HepG2 (cell line): ENCODE results near the gene TMCC2. TPM values are rescaled to one million over a fixed set of nuclear protein-coding genes. Genes with fewer than 3 reads are reported as not detected.
A peak's percentile ranks its signal among the peaks of the same experiment; 100 is the strongest.

Experiments
- ATF2 ChIP-seq: sonication (generic); formaldehyde crosslinking; IDR thresholded peaks from 2 replicates; pipeline ENCODE4 v1.4.0; 2020; ENCODE audit warnings: missing genetic modification reagents
- ETV6 ChIP-seq: sonication (generic); formaldehyde crosslinking; conservative IDR thresholded peaks from 2 replicates; pipeline ENCODE4 v1.4.0; 2020; ENCODE audit warnings: missing genetic modification reagents
- GPN1 ChIP-seq: sonication (generic); formaldehyde crosslinking; IDR thresholded peaks from 2 replicates; pipeline ENCODE4 v1.5.1; 2020; ENCODE audit warnings: missing genetic modification reagents, borderline replicate concordance
- HNF1A ChIP-seq, 2 experiments: sonication (generic) in 1 of 2; formaldehyde crosslinking in 1 of 2; IDR thresholded peaks; 2 replicates each; pipeline versions ENCODE4 v1.4.0 to v1.6.1; 2016 to 2020; ENCODE audit warnings: borderline replicate concordance in 1 of 2, low read depth in 1 of 2, mild to moderate bottlenecking in 1 of 2, missing genetic modification reagents in 1 of 2
- MBNL3 ChIP-seq: fragments of 250-450 bp; sonication (Bioruptor Pico); conservative IDR thresholded peaks from 2 replicates; pipeline ENCODE4 v1.8.0; 2022; ENCODE audit warnings: mild to moderate bottlenecking, inconsistent platforms
- MIER2 ChIP-seq: IDR thresholded peaks from 2 replicates; pipeline ENCODE4 v1.6.1; 2016; ENCODE audit warnings: missing biosample characterization, missing genetic modification reagents
- NFE2L1 ChIP-seq: sonication (generic); formaldehyde crosslinking; IDR thresholded peaks from 2 replicates; pipeline ENCODE4 v1.4.0; 2020; ENCODE audit warnings: missing genetic modification reagents, mild to moderate bottlenecking, borderline replicate concordance
- PHB2 ChIP-seq: fragments of 450-650 bp; IDR thresholded peaks from 2 replicates; pipeline ENCODE4 v1.6.1; 2018; ENCODE audit not compliant: partially characterized antibody
- SAFB2 ChIP-seq: sonication (generic); formaldehyde crosslinking; IDR thresholded peaks from 2 replicates; pipeline ENCODE4 v1.5.1; 2020; ENCODE audit warnings: missing genetic modification reagents, low read depth, mild to moderate bottlenecking, borderline replicate concordance
- SNRNP70 ChIP-seq: fragments of 200-400 bp; formaldehyde crosslinking; IDR thresholded peaks from 2 replicates; pipeline ENCODE4 v1.6.1; 2017; ENCODE audit warnings: mild to moderate bottlenecking, low read depth, low read length, moderate library complexity
- THAP8 ChIP-seq: sonication (generic); formaldehyde crosslinking; IDR thresholded peaks from 2 replicates; pipeline ENCODE4 v1.5.1; 2020; ENCODE audit warnings: missing genetic modification reagents, mild to moderate bottlenecking, borderline replicate concordance
- TRIM24 ChIP-seq: sonication (generic); formaldehyde crosslinking; IDR thresholded peaks from 2 replicates; pipeline ENCODE4 v1.8.0; 2022; ENCODE audit warnings: mild to moderate bottlenecking, missing genetic modification reagents
- ZNF224 ChIP-seq: sonication (generic); formaldehyde crosslinking; IDR thresholded peaks from 2 replicates; pipeline ENCODE4 v1.5.0; 2020; ENCODE audit warnings: mild to moderate bottlenecking, missing genetic modification reagents
- ZNF510 ChIP-seq: sonication (generic); formaldehyde crosslinking; IDR thresholded peaks from 2 replicates; pipeline ENCODE4 v1.4.0; 2020; ENCODE audit warnings: low read depth, mild to moderate bottlenecking, missing genetic modification reagents
- ZNF776 ChIP-seq: sonication (generic); formaldehyde crosslinking; IDR thresholded peaks from 2 replicates; pipeline ENCODE4 v1.4.0; 2020; ENCODE audit warnings: mild to moderate bottlenecking, missing genetic modification reagents
- polyA plus RNA-seq, 8 experiments: library from polyadenylated mRNA; depleted of rRNA in 3 of 8; stranded (reverse) in 7 of 8; unstranded in 1 of 8; fragments of >200 nt; fragmentation: Illumina TruSeq in 4 of 8; extraction: Trizol in 4 of 8; gene quantifications; 2 replicates each; pipeline versions ENCODE4 v1.2.1 to v1.2.3, GENCODE V29; 2011 to 2016; ENCODE audit warnings: low read depth in 4 of 8, missing spikeins in 1 of 8, mixed read lengths in 1 of 8; ENCODE audit not compliant: insufficient read depth in 1 of 8
- total RNA-seq, 5 experiments: library from RNA; depleted of rRNA; stranded (reverse); fragments of >200 nt; fragmentation: Illumina TruSeq; extraction: Trizol; gene quantifications; 2 replicates each; pipeline ENCODE4 v1.2.3, GENCODE V29; 2016; ENCODE audit warnings: low read depth in 1 of 5
- TF ChIP-seq, protein P1 (sequence below): sonication (generic); formaldehyde crosslinking; IDR thresholded peaks from 2 replicates; pipeline ENCODE4 v1.4.0; 2020; ENCODE audit warnings: missing genetic modification reagents
- TF ChIP-seq, protein P2 (sequence below): sonication (generic); formaldehyde crosslinking; conservative IDR thresholded peaks from 2 replicates; pipeline ENCODE4 v1.4.0; 2020; ENCODE audit warnings: missing genetic modification reagents

TMCC2 gene
- total and polyA plus RNA-seq, 2 of the 13 experiments (the other 11 are each of a cell fraction or from before 2014, with no cell fraction given) = 0.12 to 0.24 TPM

DNA sequence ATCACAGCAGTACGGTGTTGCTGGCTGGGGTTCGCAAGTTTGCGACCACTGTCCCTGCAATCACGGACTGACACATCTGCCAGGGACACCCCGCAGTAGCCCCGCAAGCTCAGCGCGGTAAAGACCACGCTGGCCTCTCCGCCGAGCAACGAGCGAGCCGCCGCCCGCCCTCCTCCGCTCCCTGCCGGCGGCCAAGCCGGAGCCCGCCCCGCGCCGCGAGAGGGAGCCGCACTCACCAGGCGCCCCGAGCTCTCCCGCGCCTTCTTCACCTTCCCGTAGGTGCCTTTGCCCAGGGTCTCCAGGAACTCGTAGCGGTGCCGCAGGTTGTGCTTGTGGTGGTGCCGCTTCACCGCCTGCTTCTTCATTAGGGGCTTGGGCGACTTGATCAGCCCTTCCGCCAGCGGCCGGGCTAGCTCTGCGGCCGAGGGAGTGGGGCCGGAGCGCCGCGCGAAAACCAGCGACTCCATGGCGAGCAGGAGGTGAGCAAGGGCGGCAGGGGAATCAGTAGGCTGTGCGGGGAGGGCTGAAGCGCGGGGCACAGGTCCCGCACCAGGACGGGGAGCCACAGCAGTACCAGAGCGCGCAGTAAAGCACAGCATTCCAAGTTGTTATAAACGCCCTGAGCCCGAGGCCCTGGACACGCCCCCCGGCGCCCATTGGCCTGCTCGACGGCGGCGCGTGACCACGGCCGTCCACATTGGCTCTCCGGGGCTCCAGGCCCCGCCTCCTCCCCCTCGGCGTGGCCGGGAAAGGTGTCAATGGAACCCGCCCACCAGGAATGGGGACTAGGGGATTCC, 93.6 kb downstream of the TMCC2 start, which contains the start of gene NUAK2 (continued):
- TF ChIP-seq HNF1A (IDR thresholded peaks at IDR 0.05; ENCODE audit: low read depth) = no peak
- no peak for TF ChIP-seq HNF1A (CRISPR knock-in tag; IDR thresholded peaks at IDR 0.05; ENCODE audit: borderline replicate concordance)
- no peak for TF ChIP-seq ZNF510
- TF ChIP-seq TRIM24 (CRISPR knock-in tag) = no peak
- TF ChIP-seq SNRNP70 = no peak
- no peak for TF ChIP-seq MBNL3 (CRISPR knock-in tag)
- no peak for TF ChIP-seq ATF2
- TF ChIP-seq PHB2 = no peak
- TF ChIP-seq, protein P1, sequence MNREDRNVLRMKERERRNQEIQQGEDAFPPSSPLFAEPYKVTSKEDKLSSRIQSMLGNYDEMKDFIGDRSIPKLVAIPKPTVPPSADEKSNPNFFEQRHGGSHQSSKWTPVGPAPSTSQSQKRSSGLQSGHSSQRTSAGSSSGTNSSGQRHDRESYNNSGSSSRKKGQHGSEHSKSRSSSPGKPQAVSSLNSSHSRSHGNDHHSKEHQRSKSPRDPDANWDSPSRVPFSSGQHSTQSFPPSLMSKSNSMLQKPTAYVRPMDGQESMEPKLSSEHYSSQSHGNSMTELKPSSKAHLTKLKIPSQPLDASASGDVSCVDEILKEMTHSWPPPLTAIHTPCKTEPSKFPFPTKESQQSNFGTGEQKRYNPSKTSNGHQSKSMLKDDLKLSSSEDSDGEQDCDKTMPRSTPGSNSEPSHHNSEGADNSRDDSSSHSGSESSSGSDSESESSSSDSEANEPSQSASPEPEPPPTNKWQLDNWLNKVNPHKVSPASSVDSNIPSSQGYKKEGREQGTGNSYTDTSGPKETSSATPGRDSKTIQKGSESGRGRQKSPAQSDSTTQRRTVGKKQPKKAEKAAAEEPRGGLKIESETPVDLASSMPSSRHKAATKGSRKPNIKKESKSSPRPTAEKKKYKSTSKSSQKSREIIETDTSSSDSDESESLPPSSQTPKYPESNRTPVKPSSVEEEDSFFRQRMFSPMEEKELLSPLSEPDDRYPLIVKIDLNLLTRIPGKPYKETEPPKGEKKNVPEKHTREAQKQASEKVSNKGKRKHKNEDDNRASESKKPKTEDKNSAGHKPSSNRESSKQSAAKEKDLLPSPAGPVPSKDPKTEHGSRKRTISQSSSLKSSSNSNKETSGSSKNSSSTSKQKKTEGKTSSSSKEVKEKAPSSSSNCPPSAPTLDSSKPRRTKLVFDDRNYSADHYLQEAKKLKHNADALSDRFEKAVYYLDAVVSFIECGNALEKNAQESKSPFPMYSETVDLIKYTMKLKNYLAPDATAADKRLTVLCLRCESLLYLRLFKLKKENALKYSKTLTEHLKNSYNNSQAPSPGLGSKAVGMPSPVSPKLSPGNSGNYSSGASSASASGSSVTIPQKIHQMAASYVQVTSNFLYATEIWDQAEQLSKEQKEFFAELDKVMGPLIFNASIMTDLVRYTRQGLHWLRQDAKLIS (CRISPR knock-in tag) = no peak
- TF ChIP-seq GPN1 = no peak
- TF ChIP-seq, protein P2, sequence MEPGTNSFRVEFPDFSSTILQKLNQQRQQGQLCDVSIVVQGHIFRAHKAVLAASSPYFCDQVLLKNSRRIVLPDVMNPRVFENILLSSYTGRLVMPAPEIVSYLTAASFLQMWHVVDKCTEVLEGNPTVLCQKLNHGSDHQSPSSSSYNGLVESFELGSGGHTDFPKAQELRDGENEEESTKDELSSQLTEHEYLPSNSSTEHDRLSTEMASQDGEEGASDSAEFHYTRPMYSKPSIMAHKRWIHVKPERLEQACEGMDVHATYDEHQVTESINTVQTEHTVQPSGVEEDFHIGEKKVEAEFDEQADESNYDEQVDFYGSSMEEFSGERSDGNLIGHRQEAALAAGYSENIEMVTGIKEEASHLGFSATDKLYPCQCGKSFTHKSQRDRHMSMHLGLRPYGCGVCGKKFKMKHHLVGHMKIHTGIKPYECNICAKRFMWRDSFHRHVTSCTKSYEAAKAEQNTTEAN (CRISPR knock-in tag) = no peak
- no peak for TF ChIP-seq ETV6 (CRISPR knock-in tag)
- TF ChIP-seq THAP8 (CRISPR knock-in tag) = peak; percentile 53; the same call in 1 of the 2 replicates
- no peak for TF ChIP-seq SAFB2 (CRISPR knock-in tag)
- TF ChIP-seq NFE2L1 = no peak
- TF ChIP-seq MIER2 = no peak
- TF ChIP-seq ZNF224 (CRISPR knock-in tag) = no peak
- TF ChIP-seq ZNF776 (CRISPR knock-in tag) = peak; percentile 94
